IPS-18c (cell line): Measurements from ENCODE around the gene AASDH.

Source experiments
- H3K4me3 ChIP-seq: 2 replicates; pipeline ENCODE4 v1.7.0; 2013; ENCODE audit warnings: low read depth, mild to moderate bottlenecking, low read length, moderate library complexity; ENCODE audit not compliant: insufficient read depth
- H3K9me3 ChIP-seq: one replicate; pipeline ENCODE4 v1.6.1; 2013; ENCODE audit warnings: mild to moderate bottlenecking, low read length, moderate library complexity; ENCODE audit not compliant: control insufficient read depth, insufficient read depth

AASDH gene

GRCh38 chr4:56387023-56388001 lies at the start of gene AASDH:
TSS of gene AASDH (minus strand) at chr4:56387491. CDS start at chr4:56384299, 3,192 bp downstream.
- H3K9me3 ChIP-seq: no peaks in the 10 kb centered on the region
- H3K4me3 ChIP-seq: peak within 1 kb of the TSS; percentile 79

- H3K4me3 ChIP-seq: peak within 1 kb of the TSS; percentile 97
- no peaks in the 10 kb centered on the region for H3K9me3 ChIP-seq
Observed at GRCh38 chr4:56435140-56435926, 48.0 kb upstream of the AASDH start, which contains the start of gene PPAT. TSS of gene PPAT (minus strand) at chr4:56435615. CDS start at chr4:56435477, 138 bp downstream.

- H3K9me3 ChIP-seq: no peaks in the 10 kb centered on the region
- H3K4me3 ChIP-seq: peak overlapping the region; percentile 97
Observed at GRCh38 chr4:56434599-56435139, 47.4 kb upstream of the AASDH start.

- H3K9me3 ChIP-seq: no peaks in the 10 kb centered on the region
- H3K4me3 ChIP-seq: peak overlapping the region; percentile 97; the same call in 1 of the 2 replicates
Observed at GRCh38 chr4:56433280-56433679, 46.0 kb upstream of the AASDH start.

GRCh38 chr4:56430203-56430602 lies 42.9 kb upstream of the AASDH start:
- no peaks in the 10 kb centered on the region for H3K9me3 ChIP-seq

GRCh38 chr4:56427179-56427578 lies 39.9 kb upstream of the AASDH start:
- no peaks in the 10 kb centered on the region for H3K9me3 ChIP-seq
- H3K4me3 ChIP-seq: no peak overlapping the region

More at GRCh38 chr4:56430203-56430602, 42.9 kb upstream of the AASDH start:
- no peak overlapping the region for H3K4me3 ChIP-seq

GRCh38 chr4:56426273-56426672 lies 39.0 kb upstream of the AASDH start:
- Histone ChIP-seq H3K4me3 (no peak overlapping the region), H3K9me3 (no peaks in the 10 kb centered on the region)

- no peaks in the 10 kb centered on the region for H3K9me3 ChIP-seq
- no peak overlapping the region for H3K4me3 ChIP-seq
Observed at GRCh38 chr4:56425518-56425917, 38.2 kb upstream of the AASDH start.

- Histone ChIP-seq H3K9me3 (no peaks in the 10 kb centered on the region), H3K4me3 (no peak overlapping the region)
Observed at GRCh38 chr4:56424697-56425514, 37.6 kb upstream of the AASDH start.

- no peak overlapping the region for H3K4me3 ChIP-seq
- H3K9me3 ChIP-seq: no peaks in the 10 kb centered on the region
Observed at GRCh38 chr4:56424176-56424575, 36.9 kb upstream of the AASDH start.

GRCh38 chr4:56417396-56417795 lies 30.1 kb upstream of the AASDH start:
- no peak overlapping the region for H3K4me3 ChIP-seq
- H3K9me3 ChIP-seq: no peaks in the 10 kb centered on the region

- H3K9me3 ChIP-seq: no peaks in the 10 kb centered on the region
- no peak overlapping the region for H3K4me3 ChIP-seq
Observed at GRCh38 chr4:56416349-56416748, 29.1 kb upstream of the AASDH start.

GRCh38 chr4:56414135-56414670 lies 26.9 kb upstream of the AASDH start:
- no peak overlapping the region for H3K4me3 ChIP-seq

GRCh38 chr4:56410247-56411062 lies 23.2 kb upstream of the AASDH start:
- Histone ChIP-seq H3K4me3 (no peak overlapping the region), H3K9me3 (no peaks in the 10 kb centered on the region)

More at GRCh38 chr4:56414135-56414670, 26.9 kb upstream of the AASDH start:
- H3K9me3 ChIP-seq: no peaks in the 10 kb centered on the region

GRCh38 chr4:56409511-56410090 lies 22.3 kb upstream of the AASDH start:
- no peaks in the 10 kb centered on the region for H3K9me3 ChIP-seq
- H3K4me3 ChIP-seq: no peak overlapping the region
